CD4-positive, alpha-beta T cell treated with Interleukin-17A for 1 hour (primary cell): ENCODE data around the gene TMCO4.

ENCODE experiments used
- DNase-seq: peaks from one replicate; pipeline ENCODE4 v3.0.0-alpha.2; 2020

The TMCO4 gene

DNA sequence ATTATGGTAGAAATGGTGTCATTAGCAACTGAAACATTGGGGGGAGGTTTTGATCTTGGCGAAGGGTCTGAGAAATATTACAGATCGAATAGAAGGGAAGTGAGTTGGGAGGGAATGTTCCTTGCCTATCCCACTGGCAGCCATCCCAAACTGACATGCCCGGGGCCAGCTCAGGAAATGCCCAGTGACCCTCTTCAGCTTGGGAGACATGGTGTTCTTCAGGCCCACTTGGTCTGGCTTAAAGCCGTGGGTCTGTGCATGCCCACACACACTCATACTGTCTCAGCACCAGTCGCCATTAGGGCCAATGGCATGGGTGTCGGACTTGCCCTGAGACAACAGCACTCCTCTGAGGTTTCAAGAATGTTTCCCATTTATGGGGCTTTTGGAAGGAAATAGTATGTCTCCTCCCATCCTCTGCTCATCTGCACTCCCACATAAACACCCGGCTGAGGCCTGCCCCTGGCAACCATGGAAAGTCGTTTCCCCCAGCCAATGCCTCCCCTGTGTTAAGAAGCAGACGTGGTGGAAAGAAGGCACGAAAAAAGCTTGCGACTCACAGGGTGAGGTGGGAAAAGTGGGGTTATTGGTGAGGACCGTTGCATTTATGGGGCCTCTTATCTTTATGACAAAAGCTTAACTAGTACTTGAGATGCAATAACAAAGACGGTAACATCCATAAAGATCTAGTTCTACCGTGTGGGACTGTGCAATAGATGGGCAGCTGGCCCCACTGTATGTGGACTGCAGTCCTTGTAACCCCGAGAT lies 13.3 kb upstream of the TMCO4 start:
- DNase-seq: no peak

DNA sequence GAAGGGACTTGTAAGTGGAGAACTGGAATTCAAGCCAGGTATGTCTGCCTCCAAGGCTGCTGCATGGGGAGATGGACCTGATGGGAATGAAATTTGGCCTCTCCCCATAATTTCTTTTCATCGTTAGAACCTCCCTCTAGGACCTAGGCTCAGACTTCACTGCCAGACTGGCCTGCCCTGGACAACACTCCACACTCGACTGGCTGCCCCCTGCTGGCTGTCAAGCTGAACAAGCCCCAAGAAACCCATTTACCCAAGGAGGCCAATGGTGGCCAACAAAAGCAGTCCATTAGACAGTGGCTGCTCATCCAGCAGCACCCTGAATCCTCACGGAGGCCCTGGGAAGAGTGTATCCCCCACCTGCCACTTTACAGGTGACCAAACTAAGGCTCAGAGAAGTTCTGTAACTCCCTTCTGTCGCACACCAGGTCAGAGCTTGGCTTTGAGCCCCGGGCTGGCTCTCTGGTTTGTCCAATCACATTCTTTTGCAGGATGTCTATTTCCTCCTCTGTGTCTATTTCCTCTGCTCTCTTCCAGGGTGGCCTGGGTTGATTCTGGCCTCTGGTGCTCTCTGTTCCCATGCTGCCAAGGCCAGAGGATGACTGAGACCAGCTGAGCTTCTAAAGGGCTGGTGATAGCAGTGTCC lies 11.6 kb upstream of the TMCO4 start:
- peak; percentile 60 for DNase-seq

DNA sequence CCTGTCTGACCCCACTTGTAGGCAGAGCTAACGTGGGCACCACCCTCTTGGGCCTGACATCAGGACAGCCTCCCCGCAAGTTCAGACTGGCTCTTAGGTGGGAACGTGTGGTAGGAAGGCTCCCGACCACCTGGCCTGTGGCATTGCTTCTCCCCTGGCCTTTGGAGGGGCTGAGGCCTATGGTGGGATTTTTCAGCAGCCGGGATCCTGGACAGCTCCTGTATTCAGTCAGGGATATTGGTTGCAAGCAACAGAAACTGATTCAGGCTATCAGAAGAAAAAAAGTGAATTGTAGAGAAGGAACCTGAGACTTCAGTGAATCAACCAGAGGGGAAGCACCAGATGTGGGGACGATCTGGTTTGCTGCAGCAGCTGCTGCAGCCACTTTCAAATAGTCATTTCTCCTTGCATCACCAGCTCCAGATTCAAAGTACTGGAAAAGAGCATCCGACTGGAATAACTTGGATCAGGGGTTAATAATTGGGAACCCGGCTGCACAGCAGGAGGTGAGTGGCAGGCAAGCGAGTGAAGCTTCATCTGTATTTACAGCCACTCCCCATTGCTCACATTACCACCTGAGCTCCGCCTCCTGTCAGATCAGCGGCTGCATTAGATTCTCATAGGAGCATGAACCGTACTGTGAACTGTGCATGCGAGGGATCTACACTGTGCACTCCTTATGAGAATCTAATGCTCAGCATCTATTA lies 9.5 kb upstream of the TMCO4 start:
- no peak for DNase-seq

DNA sequence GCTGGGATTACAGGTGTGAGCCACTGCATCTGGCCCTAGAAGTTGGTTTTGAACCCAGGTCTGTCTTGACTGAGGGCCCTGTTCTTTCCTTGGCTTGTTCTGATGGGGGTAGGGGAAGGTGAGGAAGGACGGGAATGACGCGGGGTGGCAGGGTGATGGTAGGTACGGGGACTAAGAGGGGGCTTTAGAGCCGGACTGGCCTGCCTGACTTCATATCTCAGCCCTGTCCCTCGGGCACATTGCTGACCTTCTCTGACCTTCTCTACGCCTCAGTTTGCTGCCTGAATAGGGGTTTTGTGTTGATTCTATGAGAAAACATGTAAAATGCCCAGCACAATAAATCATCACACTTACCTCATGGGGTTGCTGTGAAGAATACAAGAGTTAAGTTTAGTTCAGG lies 8.6 kb upstream of the TMCO4 start:
- DNase-seq: no peak

DNA sequence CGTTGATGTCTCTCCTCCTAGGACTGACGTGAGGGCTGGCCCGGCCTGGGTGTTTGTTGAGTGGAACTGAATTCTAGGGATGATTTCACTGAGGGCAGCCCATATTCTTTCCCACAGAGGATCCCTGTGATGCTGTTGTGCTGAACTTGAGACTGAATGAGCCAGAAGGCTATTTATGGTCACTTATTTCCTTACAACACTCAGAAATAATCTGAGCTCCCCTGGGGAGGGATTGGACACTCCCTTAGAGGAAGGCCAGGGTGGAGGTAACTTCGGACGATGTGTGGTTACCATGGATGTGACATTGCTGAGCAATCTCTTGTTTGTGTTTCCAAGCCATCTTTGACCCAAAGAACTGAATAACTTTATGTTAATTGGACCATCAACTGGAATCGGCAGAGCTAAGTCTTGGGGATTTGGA lies 5.1 kb upstream of the TMCO4 start:
- DNase-seq: no peak

DNA sequence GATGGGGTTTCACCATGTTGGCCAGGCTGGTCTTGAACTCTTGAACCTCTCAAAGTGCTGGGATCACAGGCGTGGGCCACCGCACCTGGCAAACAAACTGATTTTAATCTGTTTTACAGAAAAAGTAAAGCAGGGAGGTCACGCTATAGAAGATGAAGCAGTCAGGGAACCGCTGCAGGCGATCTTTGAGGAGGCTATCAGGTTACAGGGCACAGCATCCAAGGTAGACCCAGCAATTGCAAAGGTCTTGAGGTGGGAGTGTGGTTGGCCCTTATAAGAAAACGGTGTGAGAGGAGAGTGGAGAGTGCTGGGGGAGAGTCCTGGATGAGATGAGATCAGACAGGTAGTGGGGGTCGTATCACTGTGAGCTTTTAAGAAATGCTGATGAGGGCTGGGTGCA lies 2.6 kb upstream of the TMCO4 start:
- no peak for DNase-seq

DNA sequence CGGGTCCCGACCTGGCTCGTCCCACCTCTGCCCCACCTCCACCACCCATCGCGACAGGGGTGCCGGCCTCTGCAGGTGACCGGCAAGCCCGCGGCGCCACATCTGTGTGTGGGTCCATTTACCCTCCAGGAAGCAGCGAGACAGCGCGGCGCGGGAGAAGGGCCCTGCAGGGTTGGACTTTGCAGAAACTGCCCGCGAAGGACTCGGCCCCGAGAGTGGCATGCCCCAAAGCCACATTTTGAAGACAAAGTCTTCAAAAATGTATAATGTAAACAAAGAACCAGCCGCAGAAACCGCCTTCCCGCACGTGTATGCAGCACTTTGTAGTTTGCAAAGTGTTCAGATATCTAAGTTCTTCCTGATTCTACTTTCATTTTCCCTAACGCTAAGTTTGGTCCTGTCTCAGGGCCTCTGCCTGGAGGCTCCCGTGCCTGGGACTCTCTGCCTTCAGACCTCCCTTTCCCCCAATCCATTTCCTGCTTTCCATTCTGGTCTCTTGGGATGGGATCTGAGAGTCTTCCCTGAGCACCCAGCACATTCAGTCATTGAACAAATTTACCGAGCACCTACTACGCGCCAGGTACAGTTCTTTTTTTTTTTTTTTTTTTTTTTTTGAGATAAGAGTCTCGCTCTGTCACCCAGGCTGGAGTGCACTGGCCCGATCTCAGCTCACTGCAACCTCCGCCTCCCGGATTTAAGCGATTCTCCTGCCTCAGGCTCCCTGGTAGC lies 524 bp upstream of the TMCO4 start:
- peak; percentile 44 for DNase-seq

DNA sequence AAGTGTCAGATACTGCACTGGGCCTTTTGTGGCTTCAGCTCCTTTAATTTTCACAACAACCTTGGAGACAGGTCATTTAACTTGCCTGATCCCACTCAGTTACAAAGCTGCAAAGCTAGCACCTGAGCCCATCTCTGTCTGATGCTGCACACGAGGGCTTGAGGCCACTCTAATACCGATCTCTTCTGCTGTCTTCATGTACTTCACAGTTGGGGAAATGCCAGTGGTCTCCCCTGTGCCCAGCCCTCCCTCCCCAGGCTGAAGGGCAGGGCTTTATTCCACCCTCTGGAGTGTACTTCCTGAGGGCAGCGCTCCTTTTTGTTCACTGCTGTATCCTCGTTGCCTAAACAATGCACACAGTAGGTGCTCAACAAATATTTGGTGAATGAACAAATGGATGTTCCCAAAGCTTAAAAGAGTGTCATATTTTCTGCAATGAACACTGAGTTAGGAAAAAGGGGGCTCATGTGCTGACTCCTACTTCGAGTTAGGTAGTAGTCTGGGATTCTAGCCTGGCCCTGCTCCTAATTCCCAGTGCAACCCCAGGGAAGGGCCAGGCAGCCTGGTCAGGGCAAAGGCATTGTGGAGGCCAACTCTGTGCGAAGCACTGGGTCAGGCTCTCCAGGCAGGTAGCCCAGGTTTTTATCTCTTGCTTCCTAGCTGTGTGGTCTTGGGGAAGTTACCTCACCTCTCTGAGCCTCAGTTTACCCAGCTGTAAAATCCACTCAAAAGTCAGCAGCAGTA lies 1.1 kb downstream of the TMCO4 start:
- no peak for DNase-seq

DNA sequence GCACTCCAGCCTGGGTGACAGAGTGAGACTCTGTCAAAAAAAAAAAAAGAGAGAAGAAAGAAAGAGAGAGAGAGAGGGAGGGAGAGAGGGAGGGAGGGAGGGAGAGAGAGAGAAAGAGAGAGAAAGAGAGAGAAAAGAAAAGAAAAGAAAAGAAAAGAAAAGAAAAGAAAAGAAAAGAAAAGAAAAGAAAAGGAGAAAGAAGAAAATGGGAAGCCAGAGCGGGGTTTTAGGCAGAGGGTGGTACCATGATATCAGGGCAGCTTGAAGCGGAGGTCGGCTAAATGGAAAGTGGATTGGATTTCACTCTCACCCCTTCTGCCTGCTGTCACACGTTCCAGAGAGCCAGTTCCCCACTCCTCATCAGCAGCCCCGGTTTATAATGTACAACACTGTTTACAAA lies 1.9 kb downstream of the TMCO4 start:
- no peak for DNase-seq

DNA sequence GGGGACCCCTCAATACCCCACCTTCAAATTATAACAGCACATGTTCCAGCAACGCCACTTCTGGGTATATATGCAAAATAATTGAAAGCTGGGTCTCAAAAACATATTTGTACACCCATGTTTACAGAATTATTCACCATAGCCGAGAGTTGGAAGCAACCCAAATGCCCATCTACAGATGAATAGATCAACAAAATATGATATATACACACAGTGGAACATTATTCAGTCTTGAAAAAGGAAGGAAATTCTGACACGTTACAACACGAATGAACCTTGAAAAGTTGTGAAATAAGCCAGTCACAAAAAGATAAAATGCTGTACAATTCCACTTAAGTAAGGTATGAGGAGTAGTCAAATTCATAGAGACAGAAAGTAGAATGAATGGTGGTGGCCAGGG lies 5.1 kb downstream of the TMCO4 start:
- no peak for DNase-seq

DNA sequence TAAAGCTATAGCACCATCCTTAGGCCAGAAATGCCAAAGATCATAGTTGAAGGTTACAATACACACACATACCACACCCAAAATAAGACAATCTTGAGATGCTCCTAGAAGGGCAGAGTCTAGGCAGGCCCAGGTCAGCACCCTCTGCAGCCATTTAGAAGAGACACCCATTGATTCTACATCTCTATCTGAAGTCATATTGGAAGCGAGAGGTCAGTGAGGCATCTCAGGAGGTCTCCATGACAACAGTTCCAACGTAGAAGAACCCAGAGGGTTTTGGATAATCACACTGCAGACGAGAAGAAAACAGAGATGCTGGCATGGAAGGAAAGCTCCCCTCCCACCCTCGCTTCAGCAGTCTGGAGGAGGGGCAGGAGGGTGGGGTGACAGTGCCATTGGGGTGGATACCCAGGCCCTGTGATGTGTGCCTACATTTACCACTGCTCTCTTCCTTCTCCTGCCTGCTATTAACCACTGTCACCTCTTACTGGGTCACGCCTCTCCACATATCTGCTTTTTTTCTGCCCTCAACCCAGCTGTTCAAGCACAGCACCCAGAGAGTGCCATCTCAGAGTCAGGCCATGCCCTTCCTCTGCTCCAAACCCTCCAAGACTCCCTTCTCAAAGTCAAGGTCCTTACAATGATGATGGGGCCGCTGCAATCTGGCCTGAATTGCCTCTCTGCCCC lies 6.2 kb downstream of the TMCO4 start:
- DNase-seq: peak; percentile 4

DNA sequence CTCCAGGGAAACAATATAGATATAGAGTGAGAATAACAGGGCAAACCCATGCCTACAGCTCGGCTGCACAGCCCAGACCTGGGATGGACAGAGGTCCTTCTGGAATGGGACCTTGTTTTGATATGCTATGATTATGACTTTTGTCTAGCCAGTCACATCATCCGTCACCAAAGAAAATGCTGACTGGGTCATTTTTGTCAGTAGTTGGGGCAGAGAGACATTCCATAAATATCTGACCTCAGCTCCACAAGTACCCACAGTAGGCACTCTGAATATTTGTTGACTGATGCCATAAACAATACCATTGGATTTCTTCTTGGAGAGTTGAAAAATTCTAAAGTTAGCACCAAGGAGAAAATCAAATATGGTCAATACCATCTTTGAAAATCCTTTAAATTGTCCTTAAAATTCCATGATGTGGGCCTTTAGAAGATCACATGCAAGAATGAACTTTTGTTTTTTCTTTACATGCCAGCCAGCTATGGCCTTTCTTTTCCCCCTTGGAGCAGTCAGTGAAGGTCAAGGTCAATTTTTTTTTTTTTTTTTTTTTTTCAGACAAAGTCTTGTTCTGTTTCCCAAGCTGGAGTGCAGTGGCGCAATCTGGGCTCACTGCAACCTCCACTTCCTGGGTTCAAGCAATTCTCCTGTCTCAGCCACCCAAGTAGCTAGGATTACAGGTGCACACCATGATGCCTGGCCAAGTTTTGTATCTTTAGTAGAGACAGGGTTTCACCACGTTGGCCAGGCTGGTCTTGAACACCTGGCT lies 7.3 kb downstream of the TMCO4 start:
- DNase-seq: no peak

DNA sequence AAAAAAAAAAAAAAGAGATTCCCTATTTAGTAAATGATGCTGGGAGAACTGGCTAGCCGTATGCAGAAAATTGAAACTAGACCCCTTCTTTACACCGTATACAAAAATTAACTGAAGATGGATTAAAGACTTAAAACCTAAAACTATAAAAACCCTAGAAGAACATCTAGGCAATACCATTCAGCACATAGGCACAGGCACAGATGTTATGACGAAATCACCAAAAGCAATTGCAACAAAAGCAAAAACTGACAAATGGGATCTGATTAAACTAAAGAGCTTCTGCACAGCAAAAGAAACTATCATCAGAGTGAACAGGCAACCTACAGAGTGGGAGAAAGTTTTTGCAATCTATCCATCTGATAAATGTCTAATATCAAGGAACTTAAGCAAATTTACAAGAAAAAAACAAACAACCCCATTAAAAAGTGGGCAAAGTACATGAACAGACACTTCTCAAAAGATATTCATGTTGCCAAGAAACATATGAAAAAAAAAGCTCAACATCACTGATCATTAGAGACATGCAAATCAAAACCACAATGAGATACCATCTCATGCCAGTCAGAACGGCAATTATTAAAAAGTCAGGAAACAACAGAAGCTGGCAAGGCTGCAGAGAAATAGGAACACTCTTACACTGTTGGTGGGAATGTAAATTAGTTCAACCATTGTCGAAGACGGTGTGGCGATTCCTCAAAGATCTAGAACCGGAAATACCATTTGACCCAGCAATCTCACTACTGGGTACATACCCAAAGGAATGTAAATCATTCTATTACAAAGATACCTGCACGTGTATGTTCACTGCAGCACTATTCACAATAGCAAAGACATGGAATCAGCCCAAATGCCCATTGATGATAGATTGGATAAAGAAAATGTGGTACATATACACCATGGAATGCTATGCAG lies 9.4 kb downstream of the TMCO4 start:
- DNase-seq: peak; percentile 15

DNA sequence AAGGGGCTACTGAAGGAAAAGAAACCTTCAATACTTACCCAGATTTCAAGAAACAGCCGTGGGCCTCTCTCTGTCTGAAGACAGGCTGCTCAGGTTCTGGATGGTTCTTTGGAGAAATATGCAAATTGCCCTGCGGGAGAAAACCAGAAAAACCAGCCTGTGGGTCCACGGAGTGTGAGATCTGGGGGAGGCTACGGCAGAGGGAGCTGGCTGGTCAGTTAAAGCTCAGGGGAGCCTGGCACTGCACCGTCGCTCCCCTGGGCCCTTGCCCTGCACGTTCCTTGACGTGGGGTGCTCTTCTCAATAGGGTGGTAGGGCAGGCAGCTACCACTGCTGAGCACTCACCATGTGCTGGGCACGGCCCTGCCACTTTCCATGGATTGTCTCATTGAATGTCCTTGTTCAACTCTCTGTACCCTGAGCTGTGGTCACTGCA lies 12.7 kb downstream of the TMCO4 start:
- DNase-seq: no peak

DNA sequence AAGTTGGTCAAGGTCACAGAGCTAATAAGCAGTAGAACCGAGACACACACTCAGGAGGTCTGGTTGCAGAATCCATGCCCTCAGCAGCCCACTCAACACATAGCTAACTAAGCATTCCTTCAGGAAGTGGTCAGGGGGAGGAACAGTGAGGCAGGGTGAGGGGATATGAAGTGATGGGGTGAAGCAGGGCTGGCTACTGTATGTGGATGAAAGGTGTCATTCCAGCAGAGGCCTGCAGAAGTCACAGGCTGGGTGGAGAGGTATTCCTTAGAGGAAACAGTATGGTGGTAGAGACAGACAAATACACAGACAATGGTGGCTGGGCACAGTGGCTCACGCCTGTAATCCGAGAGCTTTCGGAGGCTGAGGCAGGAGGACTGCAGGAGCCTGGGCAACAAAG lies 14.1 kb downstream of the TMCO4 start:
- DNase-seq: no peak

DNA sequence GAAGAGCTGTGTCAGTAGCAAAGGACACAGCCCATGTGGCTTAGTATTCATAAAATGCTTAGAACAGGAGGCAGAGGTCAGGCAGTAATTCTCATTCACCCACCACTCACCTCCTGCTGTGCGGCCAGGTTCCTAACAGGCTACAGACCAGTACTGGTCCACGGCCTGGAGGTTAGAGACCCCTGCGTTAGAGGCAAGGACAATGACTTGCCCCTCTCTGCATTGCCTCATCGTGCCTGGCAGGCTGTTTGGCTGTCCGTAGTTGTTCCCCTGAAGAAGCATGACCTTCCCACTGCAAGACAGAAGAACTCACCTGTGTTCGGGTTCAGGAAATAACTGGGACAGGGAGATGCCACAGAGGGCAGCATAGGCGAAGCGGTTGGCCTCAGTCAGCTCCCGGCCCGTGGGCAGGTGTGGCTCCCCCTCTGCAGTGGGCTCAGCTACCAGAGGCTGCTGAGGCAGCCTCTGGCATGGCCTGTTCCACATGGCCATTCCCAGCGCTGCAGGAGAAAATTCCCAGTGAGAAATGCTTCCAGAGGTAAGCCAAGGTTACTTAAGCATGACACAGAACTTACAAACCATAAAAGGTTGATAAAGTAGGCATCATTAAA lies 19.3 kb downstream of the TMCO4 start:
- DNase-seq: no peak

DNA sequence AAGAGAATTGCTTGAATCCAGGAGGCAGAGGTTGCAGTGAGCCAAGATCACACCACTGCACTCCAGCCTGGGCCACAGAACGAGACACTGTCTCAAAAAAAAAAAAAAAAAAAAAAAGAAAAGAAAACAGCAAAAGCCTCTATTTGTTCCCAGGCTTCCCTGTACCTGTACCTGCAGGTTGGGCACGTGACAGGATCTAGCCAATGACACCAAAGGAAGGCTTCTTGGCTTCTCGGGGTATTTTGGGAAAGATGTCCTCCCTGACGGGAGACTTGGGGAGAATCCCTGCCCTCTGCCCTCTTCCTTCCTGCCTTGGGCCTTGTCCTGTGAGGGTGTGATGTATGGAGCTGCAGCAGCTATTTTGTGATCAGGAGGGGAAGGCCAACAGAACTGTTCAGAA lies 22.8 kb downstream of the TMCO4 start:
- no peak for DNase-seq

DNA sequence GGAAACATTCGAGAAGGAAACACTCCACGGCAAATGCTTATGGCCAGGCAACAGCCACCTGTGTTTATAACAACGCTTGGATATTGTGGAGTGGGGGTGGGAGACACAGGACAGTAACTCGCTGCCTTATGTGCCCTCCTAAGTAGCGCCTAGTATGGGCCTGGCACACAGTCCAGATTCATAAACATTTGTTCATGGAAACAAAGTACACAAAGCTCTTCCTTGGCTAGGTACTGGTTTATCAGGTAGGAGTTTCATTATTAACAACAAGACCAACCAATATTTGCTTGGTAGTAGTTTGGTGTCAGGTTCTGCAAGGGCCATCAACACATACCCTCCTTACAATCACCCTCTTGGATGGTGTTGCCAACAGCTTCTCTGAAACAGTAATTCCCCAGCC lies 23.4 kb downstream of the TMCO4 start:
- no peak for DNase-seq

DNA sequence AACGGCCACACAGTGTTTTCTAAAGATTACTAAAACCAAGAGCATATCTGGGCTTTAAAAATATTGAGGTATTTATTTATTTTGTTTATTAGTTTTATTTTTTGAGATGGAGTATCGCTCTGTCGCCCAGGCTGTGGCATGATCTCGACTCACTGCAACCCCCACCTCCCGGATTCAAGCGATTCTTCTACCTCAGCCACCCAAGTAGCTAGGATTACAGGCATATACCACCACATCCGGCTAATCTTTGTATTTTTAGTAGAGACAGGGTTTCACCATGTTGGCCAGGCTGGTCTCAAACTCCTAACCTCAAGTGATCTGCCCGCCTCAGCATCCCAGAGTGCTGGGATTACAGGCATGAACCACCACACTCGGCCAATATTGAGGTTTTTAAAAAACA lies 23.9 kb downstream of the TMCO4 start:
- no peak for DNase-seq

DNA sequence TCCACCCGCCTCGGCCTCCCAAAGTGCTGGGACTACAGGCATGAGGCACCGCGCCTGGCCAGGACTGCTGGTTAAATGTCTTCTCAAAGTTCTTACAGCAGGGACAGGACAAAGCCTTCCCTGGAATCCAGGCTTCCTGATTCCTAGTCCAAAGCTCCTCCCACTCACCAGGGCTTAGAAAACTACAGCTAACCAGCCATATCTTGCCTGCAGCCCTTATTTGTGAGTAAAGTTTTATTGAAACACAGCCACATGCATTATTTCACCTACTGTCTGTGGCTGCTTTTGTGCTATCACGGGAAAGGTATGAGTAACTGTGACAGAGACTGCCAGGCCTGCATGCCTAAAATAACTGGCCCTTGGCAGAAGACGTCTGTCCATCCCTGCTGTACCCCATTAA lies 24.4 kb downstream of the TMCO4 start:
- no peak for DNase-seq
